ENCODE results near the gene KCNH6.
A peak's percentile ranks its signal among the peaks of the same experiment; 100 is the strongest.

Gene KCNH6

GRCh38 chr17:63523253-63523855 lies at the start of gene KCNH6:
TSS of gene KCNH6 (plus strand) at chr17:63523358. CDS start at chr17:63523414, 56 bp downstream.
- DNase-seq = no peak

- DNase-seq = no peak
Observed at GRCh38 chr17:63474174-63474573, 49.0 kb upstream of the KCNH6 start.

- DNase-seq = no peak
Observed at GRCh38 chr17:63474586-63475460, 48.3 kb upstream of the KCNH6 start.

- DNase-seq = no peak
Observed at GRCh38 chr17:63475491-63476412, 47.4 kb upstream of the KCNH6 start.

GRCh38 chr17:63476459-63476853 lies 46.7 kb upstream of the KCNH6 start:
- DNase-seq = no peak

GRCh38 chr17:63476854-63477479 lies 46.2 kb upstream of the KCNH6 start, which contains the start of gene ACE:
TSS of gene ACE (plus strand) at chr17:63477061. CDS start at chr17:63477095, 34 bp downstream.
- no peak for DNase-seq

- DNase-seq = no peak
Observed at GRCh38 chr17:63477480-63478440, 45.4 kb upstream of the KCNH6 start.

- peak; percentile 39 for DNase-seq
Observed at GRCh38 chr17:63478814-63479494, 44.2 kb upstream of the KCNH6 start.

GRCh38 chr17:63479495-63480184 lies 43.5 kb upstream of the KCNH6 start:
- DNase-seq = no peak

- DNase-seq = no peak
Observed at GRCh38 chr17:63480192-63480784, 42.9 kb upstream of the KCNH6 start.

- no peak for DNase-seq
Observed at GRCh38 chr17:63480826-63481487, 42.2 kb upstream of the KCNH6 start.

- DNase-seq = no peak
Observed at GRCh38 chr17:63481488-63481870, 41.7 kb upstream of the KCNH6 start.

- DNase-seq = no peak
Observed at GRCh38 chr17:63482509-63482908, 40.6 kb upstream of the KCNH6 start.

GRCh38 chr17:63483038-63483437 lies 40.1 kb upstream of the KCNH6 start:
- no peak for DNase-seq

- DNase-seq = no peak
Observed at GRCh38 chr17:63483655-63484575, 39.2 kb upstream of the KCNH6 start.

GRCh38 chr17:63486317-63487013 lies 36.7 kb upstream of the KCNH6 start:
- DNase-seq = no peak

- no peak for DNase-seq
Observed at GRCh38 chr17:63487014-63487339, 36.2 kb upstream of the KCNH6 start.

GRCh38 chr17:63488851-63489250 lies 34.3 kb upstream of the KCNH6 start:
- DNase-seq = no peak

All from midbrain (tissue), 1 donor.